Neural cell (in vitro differentiated cells): ENCODE data around the gene IDH1.

Experiments used
- EZH2 ChIP-seq: fragments of 200-600, 300-800 bp; shearing (Covaris generic), sonication (generic); IDR thresholded peaks from 2 replicates; pipeline ENCODE4 v1.6.1; 2014; ENCODE audit warnings: antibody characterized with exemption, low read length, borderline replicate concordance, mild to moderate bottlenecking; ENCODE audit not compliant: insufficient read depth, poor library complexity, severe bottlenecking
- TF ChIP-seq, protein P1 (sequence below): fragments of 450-650 bp; IDR thresholded peaks from 2 replicates; pipeline ENCODE4 v1.5.1; 2014; ENCODE audit warnings: antibody characterized with exemption, mild to moderate bottlenecking, moderate library complexity; ENCODE audit not compliant: poor library complexity, severe bottlenecking

- TF ChIP-seq, protein P1, sequence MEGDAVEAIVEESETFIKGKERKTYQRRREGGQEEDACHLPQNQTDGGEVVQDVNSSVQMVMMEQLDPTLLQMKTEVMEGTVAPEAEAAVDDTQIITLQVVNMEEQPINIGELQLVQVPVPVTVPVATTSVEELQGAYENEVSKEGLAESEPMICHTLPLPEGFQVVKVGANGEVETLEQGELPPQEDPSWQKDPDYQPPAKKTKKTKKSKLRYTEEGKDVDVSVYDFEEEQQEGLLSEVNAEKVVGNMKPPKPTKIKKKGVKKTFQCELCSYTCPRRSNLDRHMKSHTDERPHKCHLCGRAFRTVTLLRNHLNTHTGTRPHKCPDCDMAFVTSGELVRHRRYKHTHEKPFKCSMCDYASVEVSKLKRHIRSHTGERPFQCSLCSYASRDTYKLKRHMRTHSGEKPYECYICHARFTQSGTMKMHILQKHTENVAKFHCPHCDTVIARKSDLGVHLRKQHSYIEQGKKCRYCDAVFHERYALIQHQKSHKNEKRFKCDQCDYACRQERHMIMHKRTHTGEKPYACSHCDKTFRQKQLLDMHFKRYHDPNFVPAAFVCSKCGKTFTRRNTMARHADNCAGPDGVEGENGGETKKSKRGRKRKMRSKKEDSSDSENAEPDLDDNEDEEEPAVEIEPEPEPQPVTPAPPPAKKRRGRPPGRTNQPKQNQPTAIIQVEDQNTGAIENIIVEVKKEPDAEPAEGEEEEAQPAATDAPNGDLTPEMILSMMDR: no peak
- TF ChIP-seq EZH2: no peak
These were observed 47.1 kb downstream of the IDH1 start for GRCh38 chr2:208207769-208208168.
